GM18951 (cell line): Measurements from ENCODE around the gene ZNF516.

Source experiments
- POLR2A ChIP-seq: IDR thresholded peaks from 4 replicates; pipeline ENCODE4 v1.6.1; 2011; ENCODE audit warnings: mild to moderate bottlenecking; ENCODE audit not compliant: insufficient read length, insufficient read depth; ENCODE audit errors: extremely low read depth
- in situ Hi-C: fragments of 300-500 bp; cut with MboI; formaldehyde crosslinking; loops from one replicate; pipeline ENCODE4 v1.12.0; 2022; ENCODE audit warnings: low sequenced_read_pairs, mixed read lengths, inconsistent platforms; ENCODE audit not compliant: unreplicated experiment

Gene ZNF516

DNA sequence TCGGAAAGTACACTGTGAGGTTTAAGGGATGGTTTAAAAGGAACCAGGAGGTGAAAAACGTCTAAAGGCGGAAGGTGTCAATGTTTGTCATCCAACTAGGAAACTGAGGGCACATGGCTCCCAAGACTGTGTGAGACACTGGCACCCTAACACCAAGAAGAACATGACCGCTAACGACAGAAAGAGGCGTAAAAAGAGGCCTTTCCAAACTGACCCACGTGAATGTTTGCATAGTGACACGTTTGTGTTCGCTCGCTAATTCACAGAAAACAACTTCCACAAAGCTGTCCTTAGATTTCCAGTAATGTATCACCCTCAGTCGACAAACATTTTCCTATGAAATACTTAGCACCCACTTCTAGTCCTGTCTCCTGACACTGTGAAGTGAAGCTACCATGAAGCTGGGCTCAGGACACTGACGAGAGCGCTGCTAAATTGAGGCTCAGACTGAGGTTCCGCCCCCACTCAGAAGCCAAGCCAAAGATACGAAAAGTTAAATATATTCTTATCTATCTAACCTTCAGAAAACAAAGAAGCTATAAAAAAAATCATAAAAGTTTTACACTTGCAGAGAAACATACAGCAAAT is 86.5 kb downstream of the ZNF516 start:
- TF ChIP-seq POLR2A, result no peak
- in situ Hi-C loops, result no loop called here

DNA sequence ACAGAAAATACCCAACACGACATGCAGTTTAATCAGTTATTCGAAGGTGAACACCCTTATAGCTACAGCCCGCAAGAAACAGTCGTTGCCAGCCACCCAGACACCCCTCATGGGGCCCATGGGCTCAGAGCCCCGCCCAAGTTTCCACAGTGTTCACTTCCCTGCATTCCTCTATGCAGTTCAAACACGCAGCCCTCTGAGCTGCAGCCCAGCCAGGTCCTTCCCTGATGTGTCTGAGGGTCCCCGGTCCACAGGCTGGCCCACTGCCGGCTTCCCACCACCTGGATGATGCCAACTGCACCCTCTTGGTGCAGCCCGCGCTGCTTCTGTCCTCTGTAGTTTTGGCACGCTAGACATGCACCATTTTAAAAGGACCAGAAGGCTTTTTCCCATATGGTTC is 87.4 kb downstream of the ZNF516 start:
- in situ Hi-C loops, result no loop called here
- TF ChIP-seq POLR2A, result no peak

DNA sequence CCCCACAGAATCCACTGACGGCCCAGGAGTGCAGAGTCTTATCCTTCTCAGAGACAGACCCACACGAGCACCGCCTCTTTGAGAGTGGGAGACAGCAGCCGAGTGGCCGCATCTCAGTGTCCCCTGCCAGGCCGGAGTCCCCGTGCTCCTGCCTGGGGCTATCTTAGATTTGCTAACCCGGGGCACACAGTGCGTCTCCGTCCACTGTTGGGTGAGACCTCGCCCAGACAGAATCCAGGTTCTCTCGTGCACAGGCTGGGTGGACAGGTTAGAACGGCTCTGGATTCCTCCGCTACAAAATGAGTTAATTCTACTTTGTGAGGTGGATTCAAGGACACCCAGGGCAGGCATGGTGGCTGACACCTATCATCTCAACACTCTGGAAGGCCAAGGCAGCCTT is 88.3 kb downstream of the ZNF516 start:
- no peak for TF ChIP-seq POLR2A
- in situ Hi-C loops, result no loop called here

DNA sequence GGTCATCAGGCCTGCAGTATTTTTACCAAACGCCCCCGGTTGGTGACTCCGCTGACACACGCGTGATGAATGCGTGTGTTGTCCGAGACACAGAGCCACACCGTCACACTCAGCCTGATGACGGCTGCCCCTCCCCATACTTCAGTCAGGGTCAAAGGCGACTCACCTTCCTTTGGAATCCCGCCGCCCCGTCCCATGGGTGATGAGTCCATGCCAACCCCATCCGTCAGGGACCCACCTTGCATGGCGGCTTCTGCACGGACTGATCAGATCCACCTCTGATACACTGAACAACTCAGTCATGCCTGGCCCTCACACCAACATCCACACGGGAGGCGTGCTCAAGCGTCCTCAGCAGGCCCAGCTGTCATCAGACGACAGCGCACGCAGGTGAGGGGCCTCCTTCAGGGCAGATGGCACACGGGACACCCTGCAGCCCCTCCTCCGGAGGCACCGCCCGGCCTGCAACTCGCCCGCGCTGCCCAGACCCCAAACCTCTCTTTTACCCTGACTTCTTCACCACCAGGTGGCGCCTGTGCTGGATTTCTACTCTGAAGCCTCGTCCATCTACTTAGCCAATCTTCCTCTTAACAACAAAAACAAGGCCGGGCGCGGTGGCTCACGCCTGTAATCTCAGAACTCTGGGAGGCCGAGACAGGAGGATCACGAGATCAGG is 89.2 kb downstream of the ZNF516 start:
- TF ChIP-seq POLR2A, result no peak
- in situ Hi-C loops, result no loop called here

DNA sequence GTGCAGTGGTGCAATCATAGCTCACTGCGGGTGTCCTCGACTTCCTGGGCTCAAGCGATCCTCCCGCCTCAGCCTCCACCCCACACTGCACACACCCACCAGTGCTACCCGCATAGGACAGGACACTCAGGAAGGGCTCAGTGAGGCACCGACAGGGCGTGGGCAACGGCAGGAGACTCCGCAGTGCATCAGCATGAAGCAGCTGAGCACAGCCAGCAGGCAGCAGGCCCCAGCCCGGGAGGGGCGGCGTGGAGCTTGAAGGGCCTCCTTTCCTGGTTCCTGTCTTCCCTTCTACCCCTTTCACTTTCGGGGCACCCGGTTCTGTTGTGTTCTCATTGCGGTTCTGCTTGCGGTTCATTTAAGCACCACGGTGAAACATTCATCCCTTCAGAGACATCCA is 89.8 kb downstream of the ZNF516 start:
- TF ChIP-seq POLR2A, result no peak
- in situ Hi-C loops, result no loop called here

DNA sequence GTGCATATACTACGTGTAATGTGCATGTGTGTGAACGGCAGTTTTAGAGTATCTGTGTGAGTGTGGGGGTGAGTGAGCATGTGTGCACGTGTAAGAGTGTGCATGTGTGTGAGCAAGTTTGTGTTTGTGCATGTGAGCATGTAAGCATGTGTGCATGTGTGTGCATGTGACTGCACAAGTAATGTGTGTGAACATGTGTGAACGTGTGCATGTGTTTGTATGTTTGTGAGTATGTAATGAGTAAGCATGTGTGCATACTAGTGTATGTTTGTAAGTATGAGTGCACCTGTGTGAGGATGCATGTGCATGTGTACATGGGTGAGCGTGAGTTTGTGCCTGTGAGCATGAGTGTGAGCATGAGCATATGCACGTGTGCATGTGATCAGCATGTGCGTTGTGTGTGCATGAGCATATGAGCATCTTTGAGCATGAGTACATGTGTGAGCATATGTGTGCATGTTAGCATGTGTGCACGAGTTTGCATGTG is 90.7 kb downstream of the ZNF516 start:
- no peak for TF ChIP-seq POLR2A
- in situ Hi-C loops, result no loop called here

DNA sequence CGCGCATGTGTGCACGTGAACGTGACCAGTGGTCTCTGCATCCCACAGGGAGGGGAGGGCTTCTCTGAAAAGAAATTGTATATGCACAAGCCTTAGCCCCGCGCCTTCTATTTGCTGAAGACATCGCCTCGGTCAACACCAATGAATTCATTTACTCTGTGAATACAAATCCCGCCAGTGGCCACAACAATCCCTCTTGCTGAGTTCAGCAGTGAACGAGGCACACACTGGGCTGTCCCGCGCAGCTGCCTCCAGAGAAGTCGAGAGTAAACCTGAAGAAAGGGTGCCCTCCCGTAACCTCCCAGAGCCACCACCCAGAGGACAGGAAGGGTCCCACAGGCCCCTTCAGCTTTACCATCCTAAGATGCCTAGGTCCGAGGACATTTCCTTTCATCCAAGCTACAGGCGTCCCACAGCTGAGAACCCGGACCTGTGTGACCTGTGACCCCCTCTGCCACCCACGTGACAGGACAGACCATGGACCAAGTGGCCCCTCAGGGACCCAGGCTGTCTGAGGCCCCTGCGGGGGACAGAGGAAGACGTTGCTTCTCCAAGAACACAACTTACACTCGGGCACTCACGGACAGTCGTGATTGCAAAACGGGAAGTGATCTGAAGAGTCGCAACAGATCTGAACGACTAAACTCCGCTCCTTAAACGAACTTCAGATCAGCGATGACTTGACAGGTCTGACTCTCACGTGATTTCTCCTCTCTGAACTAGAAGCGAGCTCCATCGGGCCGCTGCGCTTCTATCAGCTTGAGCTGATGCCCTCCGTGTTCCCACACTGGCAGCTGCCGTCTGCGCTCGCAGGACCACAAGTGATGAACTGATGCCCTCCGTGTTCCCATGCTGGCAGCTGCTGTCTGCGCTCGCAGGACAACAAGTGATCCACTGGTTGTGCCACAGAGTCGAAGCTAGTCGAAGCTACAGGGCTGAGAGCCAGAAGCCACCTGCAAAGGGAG is 92.7 kb downstream of the ZNF516 start:
- TF ChIP-seq POLR2A, result no peak
- in situ Hi-C loops, result no loop called here

DNA sequence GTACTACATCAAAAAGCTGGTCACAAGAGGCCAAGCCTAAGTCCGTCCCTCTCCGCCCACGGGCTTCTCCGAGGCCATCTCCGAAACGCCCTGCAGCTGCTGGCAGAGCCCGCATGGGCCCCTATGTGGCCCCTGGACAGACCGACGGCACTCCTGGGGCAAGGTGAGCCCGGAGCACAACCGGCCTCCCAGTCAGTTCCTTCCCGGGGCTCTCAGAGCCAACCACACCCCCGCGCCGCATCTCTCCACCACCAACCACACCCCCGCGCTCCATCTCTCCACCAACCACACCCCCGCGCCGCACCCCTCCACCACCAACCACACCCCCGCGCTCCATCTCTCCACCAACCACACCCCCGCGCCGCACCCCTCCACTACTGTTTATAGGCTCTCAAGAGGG is 93.5 kb downstream of the ZNF516 start:
- no peak for TF ChIP-seq POLR2A
- in situ Hi-C loops, result no loop called here

DNA sequence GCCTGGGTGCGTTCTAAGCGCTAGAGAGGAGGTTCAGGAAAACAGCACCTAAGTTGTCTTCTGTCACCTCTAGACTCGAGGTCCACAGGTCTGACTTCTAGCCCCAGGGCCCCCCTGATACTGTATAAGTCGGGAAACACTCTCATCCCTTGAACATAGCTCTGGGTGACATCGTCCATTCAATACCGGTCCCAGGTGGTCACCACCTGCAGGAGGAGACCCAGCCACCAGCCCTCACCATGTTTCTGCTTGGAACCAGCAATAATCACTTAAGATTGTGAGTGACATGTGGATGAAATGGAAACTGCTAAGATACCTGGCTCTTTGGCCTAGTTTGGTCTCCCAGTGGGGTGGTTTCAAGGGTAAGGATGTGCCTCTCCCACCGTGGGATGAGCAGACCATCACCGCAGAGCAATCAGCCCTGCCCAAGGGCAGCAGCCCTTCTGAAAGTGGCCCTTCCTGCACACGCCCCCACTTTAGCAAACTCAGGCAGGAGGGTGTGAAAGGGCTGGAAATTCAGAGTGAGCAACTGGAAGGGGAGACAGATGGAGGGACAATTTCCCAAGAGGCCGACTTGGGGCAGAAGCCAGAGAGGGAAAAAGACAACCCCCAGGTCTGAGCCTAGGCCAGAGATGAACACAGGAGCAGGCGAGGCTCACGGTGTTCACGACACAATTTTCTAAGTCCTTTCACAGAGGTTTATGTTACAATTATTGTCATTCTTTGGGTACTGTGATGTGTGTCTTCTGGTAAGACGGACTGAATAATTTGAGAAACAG is 95.2 kb downstream of the ZNF516 start:
- in situ Hi-C loops, result loop anchor here (25.0 kb wide), 1 partner anchor 312 kb away; no protein-coding TSS in a partner anchor
- TF ChIP-seq POLR2A, result no peak

DNA sequence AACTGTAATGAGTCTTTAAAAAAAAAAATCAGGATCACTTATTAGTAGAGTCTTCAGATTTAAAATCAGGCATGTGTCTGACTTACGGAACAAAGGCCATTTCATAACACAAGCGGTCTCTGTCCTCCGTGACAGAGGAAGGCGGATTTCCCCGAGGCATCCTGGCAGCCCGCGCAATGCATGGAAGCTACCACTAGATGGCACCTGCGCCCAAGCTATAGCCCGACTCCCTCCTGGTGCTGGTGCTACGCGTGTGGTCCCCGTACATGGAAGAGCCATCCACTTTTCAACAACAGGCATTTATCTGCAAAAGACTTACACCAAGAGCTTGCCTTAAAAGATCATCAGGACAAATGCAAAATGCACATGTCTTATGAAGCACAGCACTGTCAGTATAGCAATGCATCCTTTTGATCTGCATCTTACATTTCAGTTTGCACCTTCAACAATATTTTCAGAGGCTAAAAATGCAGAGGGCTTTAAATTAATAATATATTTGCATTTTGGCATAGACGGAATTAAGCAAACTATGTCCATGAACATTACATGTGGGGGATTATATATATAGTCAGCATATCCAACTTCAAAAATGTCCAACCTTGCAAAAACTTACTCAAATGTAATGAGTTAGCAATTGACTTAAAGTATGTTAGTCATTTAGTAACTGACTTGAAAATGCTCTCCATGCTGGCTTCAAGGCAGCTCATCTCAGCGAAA is 96.0 kb downstream of the ZNF516 start:
- in situ Hi-C loops, result loop anchor here (25.0 kb wide), 1 partner anchor 313 kb away; no protein-coding TSS in a partner anchor
- TF ChIP-seq POLR2A, result no peak

DNA sequence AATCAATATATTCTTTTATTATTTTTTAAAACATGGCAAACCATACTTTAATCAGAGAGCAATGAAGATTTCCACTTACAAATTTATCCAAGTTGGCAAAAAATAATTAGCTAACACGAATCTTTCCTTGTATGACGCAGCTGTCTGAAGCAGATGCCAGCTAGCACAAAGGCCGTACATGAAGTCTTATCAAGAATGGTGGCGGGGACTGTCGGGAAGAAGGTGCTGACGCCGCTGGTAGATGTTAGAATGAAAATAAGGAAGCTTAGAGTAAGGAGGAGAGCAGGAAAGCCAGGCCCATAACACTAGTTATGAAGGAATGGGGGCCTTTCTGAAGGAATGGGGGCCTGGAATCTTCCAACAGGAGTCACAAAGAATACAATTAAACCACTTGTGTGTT is 96.7 kb downstream of the ZNF516 start:
- in situ Hi-C loops, result loop anchor here (25.0 kb wide), 1 partner anchor 314 kb away; no protein-coding TSS in a partner anchor
- no peak for TF ChIP-seq POLR2A

DNA sequence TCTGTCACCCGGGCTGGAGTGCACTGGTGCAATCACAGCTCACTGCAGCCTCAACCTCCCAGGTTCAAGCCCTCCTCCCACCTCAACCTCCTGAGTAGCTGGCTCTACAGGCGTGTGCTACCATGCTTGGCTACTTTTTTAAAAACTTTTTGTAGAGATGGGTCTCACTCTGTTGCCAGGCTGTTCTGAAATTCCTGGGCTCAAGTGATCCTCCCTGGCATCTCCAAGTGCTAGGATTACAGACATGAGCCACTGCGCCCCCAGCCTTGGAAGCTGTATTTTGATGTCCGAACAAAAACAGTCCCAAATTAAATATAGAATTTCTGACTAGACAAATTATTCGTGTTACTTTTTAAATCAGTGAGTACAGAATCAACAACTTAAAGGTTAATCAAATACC is 97.4 kb downstream of the ZNF516 start:
- in situ Hi-C loops, result loop anchor here (25.0 kb wide), 1 partner anchor 315 kb away; no protein-coding TSS in a partner anchor
- no peak for TF ChIP-seq POLR2A
